Tongue (tissue), 2 donors: ENCODE measurements around the gene BATF. TPM values are rescaled to one million over a fixed set of nuclear protein-coding genes. Genes with fewer than 3 reads are reported as not detected.
A peak's percentile ranks its signal among the peaks of the same experiment; 100 is the strongest.

ENCODE experiments used
- DNase-seq: peaks from one replicate; pipeline ENCODE4 v3.0.0-alpha.2; 2015
- total RNA-seq: library from RNA; depleted of rRNA; stranded (reverse); fragments of >200 nt; gene quantifications from one replicate; pipeline ENCODE4 v1.2.3, GENCODE V29; 2014

The BATF gene
- total RNA-seq, 1 donor from 2014 or later = not detected

DNA sequence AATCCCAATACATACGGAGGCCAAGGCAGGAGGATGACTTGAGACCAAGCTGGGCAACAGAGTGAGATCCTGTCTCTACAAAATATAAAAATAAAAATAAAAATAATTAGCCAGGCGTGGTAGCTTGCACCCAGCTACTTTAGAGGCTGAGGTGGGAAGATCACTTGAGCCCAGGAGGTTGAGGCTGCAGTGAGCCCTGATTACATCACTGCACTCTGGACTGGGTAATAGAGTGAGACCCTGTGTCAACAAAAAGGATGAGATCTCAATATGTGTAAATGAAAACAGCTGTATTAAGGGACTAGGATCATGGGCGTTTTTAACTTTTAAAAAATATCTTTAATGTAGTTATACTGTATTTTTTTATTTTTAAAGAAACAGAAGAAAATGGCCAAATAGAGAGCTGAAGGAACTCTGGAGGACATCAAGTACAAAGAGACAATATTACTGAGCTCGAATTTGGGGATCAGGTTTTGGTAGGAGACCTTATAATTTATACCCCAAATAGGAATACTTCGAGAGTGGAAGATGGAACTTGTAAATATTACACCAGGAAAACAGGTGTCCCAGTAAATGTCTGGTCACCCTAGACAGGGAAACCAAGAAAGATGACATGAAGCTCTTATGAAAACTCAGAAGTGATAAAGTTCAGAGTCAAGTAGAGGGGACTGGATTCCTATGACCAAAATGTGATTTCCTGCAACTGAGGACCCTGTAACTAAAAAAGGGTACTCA, 13.1 kb downstream of the BATF start:
- DNase-seq = no peak

DNA sequence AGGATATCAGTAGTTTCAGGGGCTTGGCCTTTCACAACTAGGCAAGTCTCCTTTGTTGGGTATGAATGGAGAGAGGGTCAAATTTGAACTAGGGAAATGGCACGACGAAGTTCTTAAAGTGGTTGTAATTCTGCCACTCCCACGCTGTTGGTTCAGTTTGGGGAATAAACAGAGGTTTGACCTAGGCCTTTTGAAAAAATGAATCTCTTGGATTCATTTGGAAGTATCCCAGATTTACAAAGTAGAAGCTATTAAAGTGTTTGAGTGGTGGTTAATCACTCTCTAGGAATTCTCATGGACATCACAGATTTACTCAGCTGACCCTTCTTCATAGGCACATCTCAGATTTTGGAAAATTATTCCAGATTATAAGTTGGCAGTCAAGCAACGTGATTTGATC, 14.8 kb downstream of the BATF start:
- no peak for DNase-seq

DNA sequence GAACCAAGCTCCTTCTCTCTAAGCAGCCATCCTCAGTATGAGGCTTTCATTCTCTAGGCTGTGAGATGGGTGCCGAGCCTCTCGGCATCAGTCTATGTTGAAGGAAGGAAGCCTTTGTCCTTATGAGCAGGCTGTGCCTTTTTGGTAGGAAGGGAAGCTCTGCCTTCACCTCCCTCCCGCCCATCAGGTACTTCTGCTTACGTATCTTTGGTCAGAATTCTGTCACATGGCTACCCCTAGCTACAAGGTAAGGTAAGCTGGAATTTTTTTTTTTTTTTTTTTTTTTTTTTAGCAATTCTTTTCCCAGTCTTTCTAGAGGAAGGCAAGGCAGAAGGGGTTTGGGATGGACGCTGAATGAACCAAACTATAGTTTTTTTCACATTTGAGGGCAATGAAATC, 16.9 kb downstream of the BATF start:
- no peak for DNase-seq

DNA sequence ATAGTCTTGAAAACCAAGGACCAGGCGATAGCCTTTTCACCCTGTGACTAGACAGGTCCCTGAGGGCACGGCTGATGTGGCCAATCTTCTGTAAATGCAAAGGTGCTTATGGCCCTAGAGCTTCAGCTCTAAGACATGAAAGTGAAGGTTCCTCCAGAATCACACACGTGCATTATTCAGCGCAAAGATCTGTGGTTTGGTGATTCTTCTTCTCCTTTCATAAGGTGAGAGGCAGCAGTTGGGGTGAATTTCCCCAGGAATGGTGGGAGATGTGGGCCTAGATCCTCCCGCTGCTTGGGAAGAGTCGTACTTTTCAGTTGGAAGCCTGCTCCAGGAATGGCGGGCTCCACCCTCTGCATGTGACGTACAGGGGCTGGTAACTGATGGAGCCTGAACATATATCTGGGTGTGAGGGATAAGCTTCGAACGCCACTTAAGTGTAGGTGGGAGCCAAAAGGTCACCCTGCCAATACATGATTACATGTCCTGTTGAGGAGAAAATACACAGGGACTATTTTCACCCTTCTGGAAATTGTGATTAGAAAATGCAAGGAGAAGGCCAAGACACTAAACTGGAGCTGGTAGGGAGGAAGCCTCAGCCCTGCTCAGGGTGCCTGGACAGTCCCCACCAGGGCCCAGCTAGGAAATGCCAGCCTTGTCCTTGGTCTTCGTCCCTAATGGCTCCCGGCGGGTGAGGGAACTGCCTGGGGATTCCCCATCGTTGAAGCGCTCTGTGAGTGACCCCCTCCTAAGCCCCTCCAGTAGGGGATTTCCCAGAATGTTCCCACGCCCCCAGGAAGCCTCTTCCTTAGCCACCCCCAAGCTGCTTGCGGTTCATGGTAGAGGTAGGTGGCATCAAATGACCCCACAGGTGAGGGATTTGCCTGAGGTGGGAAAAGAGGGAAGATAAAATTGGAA, 17.6 kb downstream of the BATF start:
- no peak for DNase-seq

DNA sequence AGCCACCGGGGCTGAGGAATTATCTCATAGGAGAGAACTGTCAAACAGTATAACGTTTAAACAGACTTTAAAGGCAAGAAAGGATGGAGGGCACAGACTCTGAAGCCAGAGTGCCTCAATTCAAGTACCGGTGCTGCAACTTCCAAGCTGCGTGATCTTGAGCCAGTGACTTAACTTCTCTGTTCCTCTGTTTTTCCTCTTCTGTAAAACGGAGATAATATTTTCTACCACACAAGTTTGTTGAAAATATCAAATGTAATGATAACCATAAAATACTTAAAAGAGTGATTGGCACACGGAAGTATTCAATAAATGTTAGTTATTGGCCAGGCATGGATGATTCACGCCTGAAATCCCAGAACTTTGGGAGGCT, 18.2 kb downstream of the BATF start:
- no peak for DNase-seq

DNA sequence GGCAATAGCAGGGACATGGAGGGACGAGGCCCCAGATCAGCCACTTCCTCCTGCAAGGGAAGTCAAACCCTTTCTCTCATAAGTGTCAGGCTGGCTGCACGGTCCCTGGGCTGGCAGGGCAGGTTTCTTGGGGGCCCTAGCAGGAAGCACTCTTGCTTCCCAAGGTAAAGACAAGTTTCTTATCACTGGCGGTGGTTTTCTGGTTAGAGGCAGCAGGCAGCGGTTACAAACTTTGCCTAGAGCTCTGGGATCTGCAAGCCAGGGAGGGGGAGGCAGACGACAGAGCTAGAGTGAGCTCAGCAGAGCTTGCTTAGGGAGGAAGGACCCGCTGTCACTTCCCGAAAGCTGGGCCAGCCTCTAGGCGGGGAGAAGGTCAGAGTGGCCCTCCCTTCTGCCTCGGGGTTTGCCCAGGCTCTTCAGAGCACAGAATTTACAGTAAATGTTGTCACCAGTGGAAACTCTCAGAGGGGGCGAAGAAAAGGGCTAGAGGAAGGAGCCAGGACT, 20.4 kb downstream of the BATF start:
- peak; percentile 30 for DNase-seq

DNA sequence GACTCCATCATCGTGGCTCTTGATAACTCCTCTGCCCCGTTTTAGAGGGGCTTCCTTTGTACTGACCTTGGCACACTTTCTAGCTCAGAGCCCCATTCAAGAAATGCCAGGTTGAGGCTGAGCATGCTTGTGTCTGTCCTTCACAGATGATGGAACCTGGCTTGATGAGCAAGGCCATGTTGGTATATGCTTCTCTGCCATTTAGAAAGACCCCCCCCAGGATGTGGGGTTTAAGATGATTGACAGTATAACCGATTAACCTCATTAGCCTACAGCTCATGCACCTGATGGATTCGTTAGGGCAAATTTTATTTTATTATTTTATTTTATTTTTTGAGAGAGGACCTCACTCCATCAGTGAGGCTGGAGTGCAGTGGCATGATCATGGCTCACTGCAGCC, 21.0 kb downstream of the BATF start:
- no peak for DNase-seq

DNA sequence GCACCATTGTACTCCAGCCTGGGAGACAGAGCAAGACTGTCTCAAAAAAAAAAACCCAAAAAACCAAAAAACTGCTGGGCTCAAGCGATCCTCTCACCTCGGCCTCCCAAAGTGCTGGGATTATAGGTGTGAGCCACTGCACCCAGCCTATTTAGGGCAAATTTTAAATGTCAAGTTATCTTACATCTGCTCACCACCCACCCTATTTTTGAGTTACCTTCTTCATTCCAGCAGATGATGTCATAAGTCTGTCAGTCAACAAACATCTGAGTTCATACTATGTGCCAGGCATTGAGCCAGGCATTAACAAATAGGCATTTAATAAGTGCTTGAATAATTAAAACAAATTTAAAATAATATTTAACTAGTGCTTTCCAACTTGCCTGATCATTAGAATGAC, 21.5 kb downstream of the BATF start:
- no peak for DNase-seq

DNA sequence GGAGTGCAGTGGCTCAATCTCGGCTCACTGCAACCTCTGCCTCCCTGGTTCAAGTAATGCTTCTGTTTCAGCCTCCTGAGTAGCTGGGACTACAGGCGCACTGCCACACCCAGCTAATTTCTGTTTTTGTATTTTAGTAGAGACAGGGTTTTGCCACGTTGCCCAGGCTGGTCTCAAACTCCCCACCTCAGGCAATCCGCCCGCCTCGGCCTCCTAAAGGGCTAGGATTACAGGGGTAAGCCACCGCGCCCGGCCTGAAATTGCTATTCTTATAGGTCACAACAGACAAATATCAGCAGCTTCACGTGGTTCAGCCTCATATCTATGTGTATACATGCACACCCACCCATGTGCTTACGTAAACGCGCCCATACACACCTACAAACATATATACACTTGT, 23.6 kb downstream of the BATF start:
- no peak for DNase-seq

DNA sequence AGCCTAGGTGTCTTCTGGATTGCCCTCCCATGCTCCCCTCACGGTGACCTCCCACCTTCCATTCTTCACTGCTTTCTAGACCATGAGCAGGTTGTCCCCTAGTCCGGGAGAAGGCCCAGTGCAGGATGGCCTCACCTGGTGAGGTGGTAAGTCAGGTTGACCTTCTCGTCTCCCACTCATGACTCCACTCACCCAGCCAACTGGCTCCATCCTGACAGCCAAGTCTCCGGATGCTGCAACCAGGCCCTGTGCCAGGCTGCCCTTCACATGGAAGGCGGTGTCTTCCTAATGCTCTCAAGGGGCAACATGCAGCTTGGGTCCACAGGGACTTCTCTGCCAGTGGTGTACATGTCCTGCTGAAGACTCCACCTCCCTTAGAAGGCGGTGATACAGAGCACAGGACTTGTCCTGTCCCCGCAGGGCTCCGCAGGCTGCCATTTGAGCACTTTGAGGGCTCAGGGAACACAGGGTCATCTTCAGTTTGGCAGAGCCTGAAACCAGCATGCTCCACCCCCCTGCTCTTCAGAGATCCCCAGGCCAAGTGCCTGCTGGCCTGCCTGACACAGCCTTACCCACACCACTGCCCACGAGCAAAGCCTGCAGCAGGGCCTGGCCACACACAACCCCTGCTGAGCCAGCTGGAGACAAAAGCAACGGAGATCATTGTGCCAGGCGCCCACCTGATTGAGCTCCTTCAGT, 25.4 kb downstream of the BATF start:
- DNase-seq = no peak

DNA sequence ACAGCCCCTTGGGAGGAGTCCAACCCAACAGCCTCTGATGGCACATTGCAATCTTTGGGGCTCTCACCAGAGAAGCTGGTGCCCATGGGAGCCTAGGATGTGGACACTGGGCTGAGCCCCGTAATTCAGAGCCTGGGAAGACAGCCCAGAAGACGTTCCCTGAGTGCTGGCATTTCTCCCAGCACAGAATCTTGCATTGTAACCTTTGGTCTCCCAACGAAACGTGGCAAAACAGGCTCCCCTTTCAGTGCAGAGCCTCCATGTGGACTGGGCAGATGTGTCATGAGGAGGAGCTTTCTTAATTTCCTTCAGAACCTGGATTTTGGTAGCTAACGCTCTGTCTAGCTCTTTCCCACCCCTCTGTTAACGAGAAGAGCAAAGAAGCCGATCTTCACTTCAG, 26.3 kb downstream of the BATF start:
- no peak for DNase-seq

DNA sequence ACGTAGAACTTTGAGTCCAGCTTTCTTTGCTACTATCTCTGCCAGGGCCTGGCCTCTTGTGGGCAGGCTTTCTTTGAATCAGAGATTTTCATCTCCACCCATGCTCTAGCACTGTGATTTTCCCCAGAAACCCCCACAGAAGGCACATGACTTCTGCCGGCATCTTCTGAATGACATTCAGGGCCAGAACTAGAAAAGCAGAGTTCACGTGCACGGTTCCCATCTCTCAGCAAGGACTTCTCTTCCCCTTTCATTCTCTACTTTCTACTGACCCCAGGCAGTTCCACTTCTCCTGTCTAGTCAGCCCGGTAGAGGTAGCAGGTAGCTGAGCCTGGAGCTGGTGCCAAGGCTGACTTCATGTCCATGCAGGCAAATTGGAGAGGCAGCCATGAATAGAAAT, 26.9 kb downstream of the BATF start:
- no peak for DNase-seq

DNA sequence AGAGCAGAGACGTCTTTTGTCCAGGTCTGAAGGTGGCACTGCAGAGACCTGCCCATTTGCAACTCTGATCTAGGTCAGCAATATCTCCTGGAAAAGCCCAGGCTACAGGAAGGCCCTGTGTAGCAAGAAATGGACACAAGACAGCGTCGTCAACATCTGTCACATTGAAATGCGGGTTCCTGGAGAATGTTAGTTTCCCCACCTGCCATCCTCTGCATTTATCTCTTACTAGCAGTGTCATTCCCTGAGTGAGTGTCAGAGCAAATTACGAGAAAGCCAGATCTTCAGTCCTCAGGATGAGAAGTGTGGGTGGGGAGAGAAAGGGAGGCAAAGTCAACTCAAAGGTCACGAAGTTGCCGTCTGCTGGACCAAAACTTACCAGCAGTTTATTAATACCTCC, 28.8 kb downstream of the BATF start:
- no peak for DNase-seq

DNA sequence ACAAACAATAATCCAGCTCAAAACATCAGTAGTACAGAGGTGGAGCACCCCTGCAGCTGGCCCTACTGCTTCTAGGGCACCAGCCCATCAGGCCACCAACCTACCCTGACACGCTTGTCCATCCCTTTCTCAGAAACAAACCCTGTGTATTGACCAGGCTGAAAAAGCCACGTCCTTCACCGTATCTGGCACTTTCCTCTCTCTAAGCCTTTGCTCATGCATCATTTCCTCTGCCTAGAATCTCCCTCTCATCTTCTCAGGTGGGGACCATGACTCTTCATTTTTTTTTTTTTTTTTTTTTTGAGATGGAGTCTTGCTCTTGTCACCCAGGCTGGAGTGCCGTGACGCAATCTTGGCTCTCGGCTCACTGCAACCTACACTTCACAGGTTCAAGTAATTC, 30.9 kb downstream of the BATF start:
- DNase-seq = no peak

DNA sequence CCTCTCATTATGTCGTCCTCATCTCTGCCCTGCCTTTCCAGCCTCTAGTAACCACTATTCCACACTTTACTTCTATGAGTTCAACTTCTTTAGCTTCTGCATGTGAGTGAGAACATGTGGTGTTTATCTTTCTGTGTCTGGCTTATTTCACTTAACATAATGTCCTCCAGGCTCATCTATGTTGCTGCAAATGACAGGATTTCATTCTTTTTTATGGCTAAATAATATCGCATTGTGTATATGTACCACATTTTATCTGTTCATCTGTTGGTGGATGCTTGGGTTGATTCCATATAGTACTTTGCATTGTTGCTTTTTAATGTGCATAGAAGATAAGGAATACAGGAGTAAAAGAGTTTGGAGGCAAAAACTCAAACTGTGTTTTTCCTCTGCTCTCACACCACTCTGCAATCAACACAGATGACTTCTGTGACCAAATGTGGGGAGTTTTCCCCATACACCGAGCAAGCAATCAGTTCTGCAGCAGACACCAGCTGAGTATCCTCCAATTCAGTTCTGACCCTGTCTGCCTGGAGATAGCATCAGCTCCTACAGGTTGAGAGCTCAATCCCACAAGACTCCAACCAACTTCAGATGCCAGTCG, 31.6 kb downstream of the BATF start:
- DNase-seq = no peak

DNA sequence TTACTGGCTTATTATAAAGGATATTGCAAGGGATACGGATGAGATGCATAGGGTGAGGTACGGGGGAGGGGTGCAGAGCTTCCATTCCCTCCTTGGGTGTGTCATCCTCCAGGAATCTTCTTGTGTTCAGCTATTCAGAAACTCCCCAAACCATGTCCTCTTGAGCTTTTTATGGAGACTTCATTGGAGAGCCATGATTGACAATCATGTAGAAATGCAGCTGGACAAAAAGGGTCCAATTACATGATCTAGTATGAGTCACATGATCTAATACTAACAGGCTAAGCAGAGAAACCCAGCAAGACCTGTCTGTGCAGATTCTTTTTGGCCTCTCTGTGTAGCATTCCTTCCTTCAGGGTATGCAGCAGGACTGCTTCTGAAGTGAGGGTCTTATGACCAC, 32.2 kb downstream of the BATF start:
- no peak for DNase-seq

DNA sequence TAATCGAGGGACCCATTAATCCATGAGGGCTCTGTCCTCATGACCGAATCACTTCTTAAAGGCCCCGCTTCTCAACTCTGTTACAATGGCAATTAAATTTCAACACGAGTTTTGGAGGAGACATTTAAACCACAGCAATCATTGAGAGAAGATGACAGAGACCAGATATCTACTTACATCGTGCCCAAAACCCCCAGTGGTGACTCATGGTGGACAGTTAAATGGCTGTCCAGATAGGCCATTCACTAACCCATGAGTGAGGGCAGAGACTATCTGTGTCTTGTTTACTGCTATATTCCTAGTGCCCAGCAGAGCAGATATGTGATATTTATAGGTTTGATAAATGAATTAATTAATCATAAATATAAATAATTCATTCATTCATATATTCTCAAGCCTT, 36.2 kb downstream of the BATF start:
- no peak for DNase-seq

DNA sequence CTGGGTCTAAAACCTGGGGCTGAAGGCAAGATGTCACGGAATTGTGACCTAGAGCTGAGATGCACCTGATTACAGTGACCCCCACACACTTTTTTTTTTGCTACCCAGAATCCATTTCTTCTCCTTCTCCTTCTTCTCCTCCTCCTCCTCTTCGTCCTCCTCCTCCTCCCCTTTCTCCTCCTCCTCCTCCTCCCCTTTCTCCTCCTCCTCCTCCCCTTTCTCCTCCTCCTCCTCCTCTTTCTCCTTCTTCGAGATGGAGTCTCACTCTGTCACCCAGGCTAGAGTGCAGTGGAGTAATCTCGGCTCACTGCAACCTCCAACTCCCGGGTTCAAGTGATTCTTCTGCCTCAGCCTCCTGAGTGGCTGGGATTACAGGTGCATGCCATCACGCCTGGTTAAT, 36.8 kb downstream of the BATF start:
- DNase-seq = no peak

DNA sequence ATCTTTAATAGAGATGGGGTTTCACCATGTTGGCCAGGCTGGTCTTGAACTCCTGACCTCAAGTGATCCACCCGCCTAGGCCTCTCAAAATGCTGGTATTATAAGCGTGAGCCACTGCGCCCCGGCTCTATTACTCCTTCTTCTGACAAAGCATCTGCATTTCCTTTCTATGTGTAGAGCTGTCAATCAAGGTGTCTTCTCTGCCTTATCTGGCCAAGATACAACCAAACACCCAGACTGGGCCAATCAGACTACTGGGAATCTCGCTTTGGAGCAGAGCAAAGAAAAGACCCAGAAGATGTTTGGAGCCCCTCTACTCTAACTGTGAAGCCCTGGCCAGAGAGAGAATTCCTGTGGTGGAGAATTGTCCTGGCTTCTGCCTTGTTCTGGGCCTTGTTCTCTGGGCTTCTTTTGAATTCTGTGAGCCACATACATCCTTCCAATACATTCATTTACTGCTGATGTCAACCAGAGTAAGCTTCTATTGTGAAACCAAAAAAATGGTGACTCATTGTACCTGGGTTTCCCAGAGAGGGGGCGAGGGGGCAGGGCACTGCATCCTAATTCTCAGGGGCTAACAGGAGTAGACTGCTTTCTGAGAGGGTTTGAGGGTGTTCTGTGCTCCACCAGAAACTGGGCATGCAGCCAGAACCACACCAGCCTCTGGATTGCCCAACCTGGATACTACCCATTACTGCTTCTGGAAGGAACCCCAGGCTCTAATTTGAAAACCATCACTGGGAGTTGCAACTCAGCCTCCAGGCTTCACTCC, 37.4 kb downstream of the BATF start:
- no peak for DNase-seq

DNA sequence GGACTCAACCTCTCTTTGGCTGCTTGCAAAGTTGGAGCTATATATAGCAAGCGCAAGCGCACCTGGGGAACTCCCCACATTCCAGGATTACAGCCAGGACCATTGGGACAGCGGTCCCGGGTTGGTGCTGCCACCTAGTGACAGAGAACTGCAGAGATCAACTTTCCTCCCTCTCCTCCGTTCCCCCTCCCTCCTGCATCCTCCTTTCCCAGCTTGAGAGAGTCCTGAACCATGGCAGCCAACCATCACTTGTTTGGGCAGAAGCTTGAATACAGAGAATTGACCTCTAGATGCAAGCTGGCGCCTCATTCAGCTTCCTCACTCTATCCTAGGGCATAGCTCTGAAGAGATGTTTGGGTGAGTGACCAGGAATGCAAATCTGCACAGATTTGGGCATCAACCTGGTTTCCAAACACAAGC, 38.8 kb downstream of the BATF start:
- DNase-seq = peak; percentile 82

DNA sequence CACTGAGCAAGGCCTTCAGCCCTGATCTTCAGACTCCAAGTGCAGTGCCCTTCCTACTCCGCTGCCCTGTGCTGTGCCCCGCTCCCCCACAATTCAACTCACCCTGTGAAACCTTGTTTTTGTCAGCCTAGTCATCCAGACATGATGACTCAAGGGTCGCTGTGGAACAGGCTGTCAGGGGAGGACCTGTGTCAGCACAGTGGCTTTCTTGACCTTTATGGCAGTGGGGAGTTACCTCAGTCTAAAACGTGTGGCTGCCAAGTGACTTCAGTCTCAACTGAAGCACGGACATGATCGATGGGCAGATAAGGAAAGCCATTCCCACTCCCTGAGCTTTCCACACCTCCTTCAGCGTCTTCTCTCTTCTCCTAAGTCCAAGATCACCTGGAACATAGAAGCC, 39.8 kb downstream of the BATF start:
- no peak for DNase-seq

DNA sequence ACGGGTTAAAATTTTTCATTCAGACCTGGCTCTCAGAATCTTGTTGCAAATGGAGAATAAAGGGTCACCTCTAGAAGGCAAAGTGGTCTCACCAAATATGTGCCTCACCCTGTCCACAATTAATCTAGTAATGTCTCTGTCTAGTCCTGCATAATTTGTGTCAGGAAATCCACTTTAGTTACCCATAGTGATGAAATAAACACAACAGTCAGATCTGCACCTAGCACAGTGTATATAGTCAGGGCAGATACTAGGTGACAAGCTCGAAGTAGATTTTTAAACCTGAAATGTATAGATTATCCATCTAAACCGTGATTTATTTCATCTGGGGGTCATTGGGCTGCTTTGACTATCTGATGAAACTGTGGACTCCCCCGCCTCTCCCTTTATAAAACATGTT, 40.2 kb downstream of the BATF start:
- DNase-seq = no peak
